ENCODE results near the gene RHBDD1.

RHBDD1 gene

DNA sequence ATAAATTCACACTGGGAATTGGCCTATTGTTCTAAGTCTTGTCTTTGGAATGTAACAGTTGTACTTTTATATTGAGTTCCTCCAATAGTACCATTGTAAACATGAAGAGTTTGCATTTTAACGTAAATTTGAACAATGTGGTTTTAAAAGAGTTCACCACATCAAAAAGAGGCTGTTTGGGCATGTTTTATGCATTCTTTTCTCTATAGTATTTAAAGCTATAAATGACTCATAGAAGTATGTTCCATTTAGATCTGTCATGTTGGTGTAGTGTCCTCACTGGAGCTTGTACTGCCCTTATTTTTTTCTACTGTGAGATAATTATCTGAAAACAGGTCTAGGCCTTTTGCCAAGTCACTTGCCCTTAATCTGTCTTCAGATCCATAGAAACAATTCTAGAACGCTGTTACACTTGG, 141.9 kb downstream of the RHBDD1 start:
- TF ChIP-seq, protein P1, sequence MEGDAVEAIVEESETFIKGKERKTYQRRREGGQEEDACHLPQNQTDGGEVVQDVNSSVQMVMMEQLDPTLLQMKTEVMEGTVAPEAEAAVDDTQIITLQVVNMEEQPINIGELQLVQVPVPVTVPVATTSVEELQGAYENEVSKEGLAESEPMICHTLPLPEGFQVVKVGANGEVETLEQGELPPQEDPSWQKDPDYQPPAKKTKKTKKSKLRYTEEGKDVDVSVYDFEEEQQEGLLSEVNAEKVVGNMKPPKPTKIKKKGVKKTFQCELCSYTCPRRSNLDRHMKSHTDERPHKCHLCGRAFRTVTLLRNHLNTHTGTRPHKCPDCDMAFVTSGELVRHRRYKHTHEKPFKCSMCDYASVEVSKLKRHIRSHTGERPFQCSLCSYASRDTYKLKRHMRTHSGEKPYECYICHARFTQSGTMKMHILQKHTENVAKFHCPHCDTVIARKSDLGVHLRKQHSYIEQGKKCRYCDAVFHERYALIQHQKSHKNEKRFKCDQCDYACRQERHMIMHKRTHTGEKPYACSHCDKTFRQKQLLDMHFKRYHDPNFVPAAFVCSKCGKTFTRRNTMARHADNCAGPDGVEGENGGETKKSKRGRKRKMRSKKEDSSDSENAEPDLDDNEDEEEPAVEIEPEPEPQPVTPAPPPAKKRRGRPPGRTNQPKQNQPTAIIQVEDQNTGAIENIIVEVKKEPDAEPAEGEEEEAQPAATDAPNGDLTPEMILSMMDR (IDR thresholded peaks at IDR 0.05; ENCODE audit: unreplicated experiment in 3 of 3), result no peak
- Mint-ChIP-seq H3K9me3 (no peaks in the 10 kb centered on the region), H3K4me1 (no peaks in the 10 kb centered on the region), H3K27me3 (ENCODE audit: low read depth) (no peaks in the 10 kb centered on the region), H3K27ac (no peak overlapping the region), H3K4me3 (no peak overlapping the region), H3K36me3 (ENCODE audit: low read depth) (peaks cover 7% of the 10 kb centered on the region)

DNA sequence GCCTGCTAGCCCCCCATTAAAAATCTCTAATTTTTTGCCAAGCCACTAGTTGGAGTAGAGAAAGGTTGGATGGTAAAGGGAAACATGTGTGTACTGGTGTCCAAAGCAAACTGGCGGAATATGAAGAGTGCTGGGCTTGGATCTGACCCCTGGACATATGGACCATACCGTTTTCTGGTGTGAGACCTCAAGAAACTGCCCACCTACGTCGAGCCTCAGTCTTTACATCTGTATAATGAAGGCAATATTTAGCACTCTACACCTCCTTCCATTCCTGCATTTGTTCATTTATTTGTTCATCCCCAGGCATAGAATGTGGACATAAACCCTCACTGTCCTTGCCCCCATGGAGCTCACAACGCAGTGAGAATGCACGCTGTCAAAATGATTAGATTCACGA, 142.4 kb downstream of the RHBDD1 start:
- H3K36me3 Mint-ChIP-seq (ENCODE audit: low read depth), result peaks cover 7% of the 10 kb centered on the region
- no peaks in the 10 kb centered on the region for H3K9me3 Mint-ChIP-seq
- H3K4me1 Mint-ChIP-seq, result no peaks in the 10 kb centered on the region
- H3K4me3 Mint-ChIP-seq, result no peak overlapping the region
- H3K27me3 Mint-ChIP-seq (ENCODE audit: low read depth), result no peaks in the 10 kb centered on the region
- TF ChIP-seq, protein P1 (IDR thresholded peaks at IDR 0.05; ENCODE audit: unreplicated experiment in 3 of 3), result no peak
- H3K27ac Mint-ChIP-seq, result no peak overlapping the region

DNA sequence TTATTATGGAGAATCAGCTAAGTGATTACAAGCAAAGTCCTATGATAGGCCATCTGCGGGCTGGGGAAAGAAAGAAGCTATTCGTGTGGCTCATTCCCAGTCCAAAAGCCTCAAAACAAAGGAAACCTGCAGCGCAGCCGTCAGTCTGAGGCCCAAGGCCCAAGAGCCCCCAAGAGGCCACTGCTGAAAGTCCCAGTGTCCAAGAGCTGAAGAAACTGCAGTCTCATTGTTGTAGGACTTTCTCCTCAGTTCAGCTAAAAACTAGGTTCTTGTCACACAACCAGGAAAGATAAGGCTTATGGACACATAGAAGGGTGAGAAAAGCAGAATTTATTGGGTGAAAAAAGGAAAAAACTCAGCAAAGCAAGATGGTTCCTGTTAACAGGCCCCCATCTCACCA, 143.2 kb downstream of the RHBDD1 start:
- peaks cover 4% of the 10 kb centered on the region for H3K27me3 Mint-ChIP-seq (ENCODE audit: low read depth)
- H3K4me3 Mint-ChIP-seq, result no peak overlapping the region
- no peaks in the 10 kb centered on the region for H3K9me3 Mint-ChIP-seq
- TF ChIP-seq, protein P1 (IDR thresholded peaks at IDR 0.05; ENCODE audit: unreplicated experiment in 3 of 3), result no peak
- peaks cover 3% of the 10 kb centered on the region for H3K36me3 Mint-ChIP-seq (ENCODE audit: low read depth)
- no peak overlapping the region for H3K27ac Mint-ChIP-seq
- H3K4me1 Mint-ChIP-seq, result peaks cover 5% of the 10 kb centered on the region

DNA sequence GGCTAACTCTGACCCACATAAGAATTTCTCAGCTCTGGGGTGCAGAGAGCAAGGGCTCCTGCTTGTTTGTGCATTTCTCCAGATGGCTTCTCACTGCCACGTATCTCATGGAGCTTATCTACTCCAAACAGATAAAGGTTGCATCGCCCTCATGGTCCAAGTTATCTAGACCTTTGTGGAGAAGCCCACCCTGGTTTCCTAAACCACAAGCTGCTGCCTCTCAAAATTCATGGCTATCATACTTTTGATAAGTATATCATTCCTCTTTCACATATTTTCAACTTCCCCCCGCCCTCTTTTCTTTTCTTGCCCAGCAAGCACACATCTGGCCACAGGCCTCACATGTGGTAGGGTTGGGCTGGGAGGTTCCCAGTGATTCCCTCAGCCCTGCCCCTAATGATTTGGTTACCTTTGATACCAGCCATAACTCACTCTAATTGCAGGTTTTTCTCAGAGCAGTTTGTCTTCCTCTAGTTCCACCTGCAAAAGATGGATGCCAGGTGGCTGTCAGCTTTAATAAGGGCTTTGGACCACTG, 146.0 kb downstream of the RHBDD1 start:
- Mint-ChIP-seq H3K9me3 (no peaks in the 10 kb centered on the region), H3K27ac (no peak overlapping the region), H3K27me3 (ENCODE audit: low read depth) (peaks cover 5% of the 10 kb centered on the region), H3K4me3 (no peak overlapping the region), H3K4me1 (peaks cover 12% of the 10 kb centered on the region), H3K36me3 (ENCODE audit: low read depth) (peaks cover 3% of the 10 kb centered on the region)
- TF ChIP-seq, protein P1 (IDR thresholded peaks at IDR 0.05; ENCODE audit: unreplicated experiment in 3 of 3), result no peak

DNA sequence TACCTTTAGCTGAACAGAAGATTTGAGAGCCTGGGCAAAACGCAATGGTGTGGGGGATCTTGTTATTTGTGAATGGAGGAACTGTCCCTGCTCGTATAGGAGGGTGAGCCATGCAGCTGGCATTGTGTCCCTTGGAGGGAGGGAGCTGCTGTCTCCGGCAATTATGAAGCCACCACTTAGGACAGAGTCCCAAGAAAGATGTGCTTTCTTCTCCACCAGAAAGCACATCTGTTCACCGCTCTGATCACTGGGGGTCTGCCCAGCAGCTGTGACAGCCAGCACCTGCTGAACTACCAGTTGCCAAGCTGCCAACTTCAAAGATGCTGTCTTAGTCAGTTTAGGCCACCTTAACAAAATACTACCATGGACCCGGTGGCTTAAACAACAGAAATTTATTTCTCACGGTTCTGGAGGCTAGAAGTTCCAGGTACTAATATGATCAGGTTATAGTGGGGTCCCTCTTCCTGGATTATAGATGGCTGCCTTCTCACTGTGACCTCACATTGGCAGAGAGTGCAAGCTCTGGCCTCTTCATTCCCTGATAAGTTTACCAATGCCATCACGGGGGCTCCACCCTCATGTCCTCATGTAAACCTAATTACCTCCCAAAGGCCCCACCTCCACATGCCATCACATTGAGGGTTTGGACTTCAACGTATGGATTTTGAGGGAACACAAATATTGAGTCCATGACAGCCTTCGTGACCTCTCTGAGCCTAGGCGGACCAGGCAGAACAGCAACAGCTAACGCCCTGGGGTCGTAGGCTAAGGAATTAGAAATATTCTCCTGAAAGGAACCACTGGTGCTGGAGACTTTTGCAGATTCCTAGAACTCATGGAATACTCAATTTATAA, 148.3 kb downstream of the RHBDD1 start:
- TF ChIP-seq, protein P1 (IDR thresholded peaks at IDR 0.05; ENCODE audit: unreplicated experiment in 3 of 3), result no peak
- Mint-ChIP-seq H3K9me3 (no peaks in the 10 kb centered on the region), H3K27ac (peak overlapping the region in 1 of 3 experiments; percentile 85), H3K4me1 (peaks cover 12% of the 10 kb centered on the region), H3K27me3 (ENCODE audit: low read depth) (peaks cover 5% of the 10 kb centered on the region), H3K36me3 (ENCODE audit: low read depth) (peaks cover 3% of the 10 kb centered on the region), H3K4me3 (no peak overlapping the region)

Data from nephron (organoid).